Vagina (tissue), 2 donors: ENCODE measurements around the gene ANKRD11. TPM values are rescaled to one million over a fixed set of nuclear protein-coding genes. Genes with fewer than 3 reads are reported as not detected.
"Not testable (repeated sequence)": the region's sequence is repeated elsewhere in the genome, so short reads cannot be mapped to it uniquely, and the experiment has no call there.

ENCODE experiments used
- DNase-seq, 2 donors: peaks; one replicate each; pipeline ENCODE4 v3.0.0-alpha.2; 2017; ENCODE audit errors: extremely low spot score in 2 of 2
- H3K27ac ChIP-seq: fragments of 200-600 bp; sonication (generic); one replicate; pipeline ENCODE4 v1.5.1; 2019
- H3K27me3 ChIP-seq: fragments of 200-600 bp; sonication (generic); one replicate; pipeline ENCODE4 v1.5.1; 2019
- H3K36me3 ChIP-seq, 2 donors: fragments of 200-600 bp; sonication (generic); one replicate each; pipeline ENCODE4 v1.5.1; 2017 to 2019
- H3K4me1 ChIP-seq: fragments of 200-600 bp; sonication (generic); one replicate; pipeline ENCODE4 v1.5.1; 2019
- H3K4me3 ChIP-seq, 2 donors: fragments of 200-600 bp; sonication (generic); 1 replicate in 1 of 2; 2 replicates in 1 of 2; pipeline ENCODE4 v1.5.1; 2016 to 2019
- H3K9me3 ChIP-seq: fragments of 200-600 bp; sonication (generic); one replicate; pipeline ENCODE4 v1.5.1; 2019
- POLR2A ChIP-seq, 2 donors: fragments of 450-650 bp; IDR thresholded peaks; one replicate each; pipeline ENCODE4 v1.6.1; 2017; ENCODE audit warnings: antibody characterized with exemption in 2 of 2, mild to moderate bottlenecking in 2 of 2, moderate library complexity in 2 of 2
- POLR2AphosphoS5 ChIP-seq, 2 donors: sonication (generic); formaldehyde crosslinking; IDR thresholded peaks; one replicate each; pipeline ENCODE4 v1.9.0; 2017; ENCODE audit warnings: antibody characterized with exemption in 2 of 2, mild to moderate bottlenecking in 2 of 2, low read depth in 1 of 2; ENCODE audit not compliant: insufficient read depth in 1 of 2
- intact Hi-C: fragments of 100-400 bp; cut with DNase I; formaldehyde crosslinking; loops from one replicate; pipeline ENCODE4 v1.15.1; 2023
- total RNA-seq: library from RNA; depleted of rRNA; stranded (reverse); fragments of >200 nt; gene quantifications from one replicate; pipeline ENCODE4 v1.2.3, GENCODE V29; 2016
- TF ChIP-seq, protein P1 (sequence below), 3 experiments: fragments of 450-650 bp in 2 of 3; fragments of 200-600 bp in 1 of 3; sonication (generic) in 1 of 3; IDR thresholded peaks; one replicate each; pipeline ENCODE4 v1.5.1; 2017 to 2019; ENCODE audit warnings: antibody characterized with exemption in 3 of 3, mild to moderate bottlenecking in 2 of 3, moderate library complexity in 2 of 3

The ANKRD11 gene
- total RNA-seq, 1 donor from 2014 or later: 135 TPM

GRCh38 chr16:89365996-89366395 is 124.4 kb downstream of the ANKRD11 start:
- TF ChIP-seq POLR2AphosphoS5 (IDR thresholded peaks at IDR 0.05; ENCODE audit: insufficient read depth in 1 of 2, low read depth in 1 of 2) (no peak), POLR2A (IDR thresholded peaks at IDR 0.05) (no peak)
- TF ChIP-seq, protein P1, sequence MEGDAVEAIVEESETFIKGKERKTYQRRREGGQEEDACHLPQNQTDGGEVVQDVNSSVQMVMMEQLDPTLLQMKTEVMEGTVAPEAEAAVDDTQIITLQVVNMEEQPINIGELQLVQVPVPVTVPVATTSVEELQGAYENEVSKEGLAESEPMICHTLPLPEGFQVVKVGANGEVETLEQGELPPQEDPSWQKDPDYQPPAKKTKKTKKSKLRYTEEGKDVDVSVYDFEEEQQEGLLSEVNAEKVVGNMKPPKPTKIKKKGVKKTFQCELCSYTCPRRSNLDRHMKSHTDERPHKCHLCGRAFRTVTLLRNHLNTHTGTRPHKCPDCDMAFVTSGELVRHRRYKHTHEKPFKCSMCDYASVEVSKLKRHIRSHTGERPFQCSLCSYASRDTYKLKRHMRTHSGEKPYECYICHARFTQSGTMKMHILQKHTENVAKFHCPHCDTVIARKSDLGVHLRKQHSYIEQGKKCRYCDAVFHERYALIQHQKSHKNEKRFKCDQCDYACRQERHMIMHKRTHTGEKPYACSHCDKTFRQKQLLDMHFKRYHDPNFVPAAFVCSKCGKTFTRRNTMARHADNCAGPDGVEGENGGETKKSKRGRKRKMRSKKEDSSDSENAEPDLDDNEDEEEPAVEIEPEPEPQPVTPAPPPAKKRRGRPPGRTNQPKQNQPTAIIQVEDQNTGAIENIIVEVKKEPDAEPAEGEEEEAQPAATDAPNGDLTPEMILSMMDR (IDR thresholded peaks at IDR 0.05): no peak
- no peak for DNase-seq
- H3K27ac ChIP-seq: no peak overlapping the region
- no peaks in the 10 kb centered on the region for H3K9me3 ChIP-seq
- no peak overlapping the region for H3K4me3 ChIP-seq
- no peaks in the 10 kb centered on the region for H3K36me3 ChIP-seq
- no peaks in the 10 kb centered on the region for H3K27me3 ChIP-seq
- intact Hi-C loops: no loop called here
- H3K4me1 ChIP-seq: peaks cover 97% of the 10 kb centered on the region

DNA sequence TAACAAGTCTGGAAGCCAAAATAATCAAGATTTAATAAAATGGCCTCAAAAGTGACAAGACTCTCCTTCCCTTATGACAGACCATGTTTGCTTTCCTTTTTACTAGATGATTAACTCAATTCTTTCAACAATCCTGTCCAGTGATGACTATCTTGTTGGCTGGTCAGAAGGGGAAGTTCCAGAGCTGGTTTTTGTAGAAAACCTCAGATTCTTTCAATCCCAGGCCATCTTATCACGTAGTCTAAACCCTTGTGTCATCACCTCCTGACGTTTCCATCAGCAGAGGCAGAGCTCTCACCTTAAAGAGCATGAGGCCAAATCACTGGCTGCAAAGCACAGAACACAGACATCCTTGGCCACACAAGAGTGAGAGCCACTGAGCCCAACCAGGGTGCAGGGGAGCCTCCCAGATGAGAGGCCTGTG is 125.3 kb downstream of the ANKRD11 start:
- H3K36me3 ChIP-seq: no peaks in the 10 kb centered on the region
- H3K9me3 ChIP-seq: no peaks in the 10 kb centered on the region
- TF ChIP-seq, protein P1 (IDR thresholded peaks at IDR 0.05): no peak
- no peak for TF ChIP-seq POLR2AphosphoS5 (IDR thresholded peaks at IDR 0.05; ENCODE audit: insufficient read depth in 1 of 2, low read depth in 1 of 2)
- TF ChIP-seq POLR2A (IDR thresholded peaks at IDR 0.05): no peak
- H3K4me3 ChIP-seq: no peak overlapping the region
- H3K27me3 ChIP-seq: no peaks in the 10 kb centered on the region
- intact Hi-C loops: no loop called here
- peaks cover 97% of the 10 kb centered on the region for H3K4me1 ChIP-seq
- no peak overlapping the region for H3K27ac ChIP-seq
- no peak for DNase-seq

- intact Hi-C loops: no loop called here
- TF ChIP-seq, protein P1 (IDR thresholded peaks at IDR 0.05): no peak
- TF ChIP-seq POLR2AphosphoS5 (IDR thresholded peaks at IDR 0.05; ENCODE audit: insufficient read depth in 1 of 2, low read depth in 1 of 2) (no peak), POLR2A (IDR thresholded peaks at IDR 0.05) (no peak)
- peaks cover 97% of the 10 kb centered on the region for H3K4me1 ChIP-seq
These were observed 125.8 kb downstream of the ANKRD11 start for GRCh38 chr16:89364606-89365005.

DNA sequence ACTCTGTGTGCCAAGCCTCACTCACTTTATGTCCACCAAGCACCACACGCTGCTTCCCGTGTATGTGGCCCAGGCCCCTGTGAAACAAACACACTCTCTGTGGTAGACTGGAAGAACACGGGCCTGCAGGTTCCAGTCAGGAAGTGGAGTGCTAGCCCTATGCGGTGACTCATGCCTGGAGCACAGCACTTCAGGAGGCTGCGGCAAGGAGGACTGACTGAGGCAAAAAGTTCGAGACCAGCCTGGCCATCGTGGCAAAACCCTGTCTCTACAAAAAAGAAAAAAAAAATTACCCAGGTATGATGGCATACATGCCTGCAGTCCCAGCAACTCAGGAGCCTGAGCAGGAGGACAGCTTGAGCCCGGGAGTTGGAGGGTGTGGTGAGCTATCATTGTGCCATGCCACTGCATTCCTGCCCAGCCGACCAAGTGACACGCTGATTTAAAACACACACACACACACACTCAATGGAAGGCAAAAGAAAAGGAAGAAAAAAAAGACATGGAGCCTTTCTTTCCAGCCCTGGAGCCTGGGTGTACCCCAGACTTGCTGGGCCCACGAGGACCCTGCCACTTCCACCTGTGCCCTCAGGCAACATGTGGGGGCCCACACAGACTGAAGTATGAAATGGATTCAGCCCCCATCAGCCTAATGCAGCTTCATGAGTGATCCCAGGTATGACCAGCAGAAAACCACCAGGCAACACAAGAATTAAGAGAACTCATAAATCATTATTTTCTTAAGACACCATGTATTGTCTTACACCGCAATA is 126.6 kb downstream of the ANKRD11 start:
- Histone ChIP-seq H3K27ac (no peak overlapping the region), H3K9me3 (no peaks in the 10 kb centered on the region), H3K4me3 (no peak overlapping the region), H3K4me1 (peaks cover 97% of the 10 kb centered on the region), H3K27me3 (no peaks in the 10 kb centered on the region), H3K36me3 (no peaks in the 10 kb centered on the region)
- TF ChIP-seq POLR2AphosphoS5 (IDR thresholded peaks at IDR 0.05; ENCODE audit: insufficient read depth in 1 of 2, low read depth in 1 of 2) (no peak), POLR2A (IDR thresholded peaks at IDR 0.05) (no peak)
- TF ChIP-seq, protein P1 (IDR thresholded peaks at IDR 0.05): no peak
- intact Hi-C loops: no loop called here
- no peak for DNase-seq

More at GRCh38 chr16:89364606-89365005, 125.8 kb downstream of the ANKRD11 start:
- no peak for DNase-seq
- H3K27ac ChIP-seq: no peak overlapping the region
- no peaks in the 10 kb centered on the region for H3K36me3 ChIP-seq
- H3K27me3 ChIP-seq: no peaks in the 10 kb centered on the region
- no peak overlapping the region for H3K4me3 ChIP-seq
- no peaks in the 10 kb centered on the region for H3K9me3 ChIP-seq

DNA sequence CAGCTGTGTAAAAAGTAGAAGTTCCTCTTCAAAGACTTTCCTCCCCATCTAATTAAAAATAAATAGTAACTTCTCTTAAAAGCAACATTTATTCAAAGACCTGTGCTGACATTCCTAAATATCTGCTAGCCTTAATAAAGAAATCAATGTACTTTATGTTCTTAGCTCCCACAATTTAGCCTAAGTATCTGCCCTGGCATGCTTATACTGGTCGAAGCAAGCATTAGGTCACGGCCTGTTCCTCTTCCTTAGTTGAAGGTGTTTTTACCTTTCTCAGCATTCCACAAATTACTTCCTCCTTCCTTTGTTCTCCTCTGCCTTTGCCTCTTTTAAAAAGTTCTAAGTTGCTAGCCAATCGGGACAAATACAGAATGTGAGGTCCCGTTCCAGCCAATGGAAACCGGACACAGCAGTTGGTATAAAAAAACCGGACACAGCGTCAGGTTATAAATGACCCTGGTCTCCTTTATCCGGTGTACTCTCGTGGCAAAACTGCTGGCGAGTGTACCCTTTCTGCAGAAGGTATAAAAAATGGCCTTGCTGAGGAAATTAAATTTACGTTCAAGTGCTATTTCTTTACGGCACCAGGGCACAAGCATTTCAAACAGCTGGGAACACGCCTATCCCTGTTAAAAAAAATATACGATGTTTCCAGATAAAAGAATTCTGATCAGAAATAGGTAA is 127.7 kb downstream of the ANKRD11 start:
- H3K36me3 ChIP-seq: not testable (repeated sequence)

More for the DNA sequence above, 127.7 kb downstream of the ANKRD11 start:
- H3K9me3 ChIP-seq, H3K27ac ChIP-seq, H3K27me3 ChIP-seq, DNase-seq, intact Hi-C loops, H3K4me3 ChIP-seq: not testable (repeated sequence)
- H3K4me1 ChIP-seq: peaks cover 96% of the 10 kb centered on the region
